ENCODE data around the gene HTR5A.

DNA sequence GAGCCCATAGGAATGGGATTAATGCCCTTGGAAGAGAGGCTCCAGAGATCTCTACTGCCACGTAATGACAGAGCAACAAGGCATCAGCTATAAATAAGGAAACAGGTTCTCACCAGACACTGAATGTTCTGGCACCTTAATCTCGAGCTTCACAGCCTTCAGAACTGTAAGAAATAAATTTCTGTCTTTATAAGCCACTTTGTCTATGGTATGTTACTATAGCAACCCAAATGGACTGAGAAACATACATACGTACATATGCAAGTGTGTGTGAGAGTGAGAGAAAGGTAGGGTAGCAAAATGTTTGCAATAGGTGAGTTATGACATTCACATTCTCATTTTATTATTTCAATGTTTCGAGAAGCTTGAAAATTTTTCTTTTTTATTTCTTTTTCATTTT, 22.1 kb upstream of the HTR5A start:
- TF ChIP-seq, protein P1, sequence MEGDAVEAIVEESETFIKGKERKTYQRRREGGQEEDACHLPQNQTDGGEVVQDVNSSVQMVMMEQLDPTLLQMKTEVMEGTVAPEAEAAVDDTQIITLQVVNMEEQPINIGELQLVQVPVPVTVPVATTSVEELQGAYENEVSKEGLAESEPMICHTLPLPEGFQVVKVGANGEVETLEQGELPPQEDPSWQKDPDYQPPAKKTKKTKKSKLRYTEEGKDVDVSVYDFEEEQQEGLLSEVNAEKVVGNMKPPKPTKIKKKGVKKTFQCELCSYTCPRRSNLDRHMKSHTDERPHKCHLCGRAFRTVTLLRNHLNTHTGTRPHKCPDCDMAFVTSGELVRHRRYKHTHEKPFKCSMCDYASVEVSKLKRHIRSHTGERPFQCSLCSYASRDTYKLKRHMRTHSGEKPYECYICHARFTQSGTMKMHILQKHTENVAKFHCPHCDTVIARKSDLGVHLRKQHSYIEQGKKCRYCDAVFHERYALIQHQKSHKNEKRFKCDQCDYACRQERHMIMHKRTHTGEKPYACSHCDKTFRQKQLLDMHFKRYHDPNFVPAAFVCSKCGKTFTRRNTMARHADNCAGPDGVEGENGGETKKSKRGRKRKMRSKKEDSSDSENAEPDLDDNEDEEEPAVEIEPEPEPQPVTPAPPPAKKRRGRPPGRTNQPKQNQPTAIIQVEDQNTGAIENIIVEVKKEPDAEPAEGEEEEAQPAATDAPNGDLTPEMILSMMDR (IDR thresholded peaks at IDR 0.05; ENCODE audit: low read depth, low read length, poor library complexity, severe bottlenecking) = no peak
- TF ChIP-seq EZH2phosphoT487 (IDR thresholded peaks at IDR 0.05; ENCODE audit: borderline replicate concordance, low read length) = no peak

Measured in DOHH2 (cell line).